GM18507 (cell line): ENCODE data around the gene MAP1LC3A.

ENCODE experiments used
- DNase-seq: peaks from one replicate; pipeline ENCODE4 v3.0.0; 2011; ENCODE audit warnings: low read depth; ENCODE audit not compliant: insufficient read length; ENCODE audit errors: extremely low spot score
- FAIRE-seq: peaks from 2 replicates; lab custom pipeline; 2011; peaks lifted over from hg19 to GRCh38; lab: Jason Lieb, UNC

The MAP1LC3A gene

DNA sequence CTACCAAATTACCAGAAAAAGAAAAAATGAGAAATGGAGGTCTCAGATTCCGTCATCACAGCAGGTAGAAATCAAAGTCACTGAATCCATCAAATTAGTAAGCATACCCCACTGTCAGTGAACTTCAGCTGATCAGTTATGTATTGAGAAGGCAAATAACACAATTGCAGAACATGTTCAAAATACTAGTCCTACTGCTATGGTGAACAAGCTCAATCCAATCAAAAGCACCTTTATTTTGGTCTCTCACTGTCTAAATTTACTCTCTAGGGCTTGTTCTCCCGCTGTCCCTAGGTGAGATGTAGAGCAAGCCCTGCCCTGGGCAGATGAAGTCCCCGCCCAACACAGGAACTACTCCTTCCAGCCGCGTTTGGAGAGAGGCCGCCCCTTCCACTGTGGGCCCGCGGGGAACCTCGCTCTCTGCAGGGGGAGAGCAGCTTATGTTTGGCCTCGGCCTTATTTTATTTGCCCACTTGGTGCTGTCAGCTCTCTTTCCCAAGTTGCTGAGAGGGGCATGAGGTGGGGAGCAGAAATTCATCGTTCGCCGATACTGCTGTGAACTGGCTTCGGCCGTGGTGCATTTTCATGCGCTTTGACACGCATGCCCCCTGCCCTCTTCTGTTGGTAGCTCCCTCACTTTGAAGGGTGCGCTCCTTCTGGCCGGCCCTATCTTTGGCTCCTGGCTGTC, 14.3 kb upstream of the MAP1LC3A start:
- FAIRE-seq (no peak), DNase-seq (no peak)

DNA sequence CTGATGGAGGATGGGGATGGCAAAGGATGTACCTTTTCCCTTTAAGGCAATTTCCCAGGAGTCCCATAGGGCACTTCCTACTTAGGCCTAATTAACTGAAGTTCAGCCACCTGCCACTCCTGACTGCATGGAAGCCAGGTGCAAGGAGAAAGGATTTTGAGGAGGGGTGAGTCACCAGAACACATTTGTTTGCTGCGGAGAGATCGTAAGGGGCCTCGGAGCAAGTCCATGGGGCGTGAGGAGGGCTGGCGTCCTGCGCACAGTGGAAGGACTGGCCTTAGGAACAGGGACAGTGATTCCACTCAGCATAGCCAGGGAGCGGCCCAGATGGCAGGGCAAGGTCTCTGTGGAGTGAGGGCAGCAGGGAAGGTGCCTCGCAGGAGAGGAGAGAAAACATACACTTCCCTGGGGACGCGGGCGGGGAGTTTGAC, 11.8 kb upstream of the MAP1LC3A start:
- no peak for FAIRE-seq
- DNase-seq, result no peak

DNA sequence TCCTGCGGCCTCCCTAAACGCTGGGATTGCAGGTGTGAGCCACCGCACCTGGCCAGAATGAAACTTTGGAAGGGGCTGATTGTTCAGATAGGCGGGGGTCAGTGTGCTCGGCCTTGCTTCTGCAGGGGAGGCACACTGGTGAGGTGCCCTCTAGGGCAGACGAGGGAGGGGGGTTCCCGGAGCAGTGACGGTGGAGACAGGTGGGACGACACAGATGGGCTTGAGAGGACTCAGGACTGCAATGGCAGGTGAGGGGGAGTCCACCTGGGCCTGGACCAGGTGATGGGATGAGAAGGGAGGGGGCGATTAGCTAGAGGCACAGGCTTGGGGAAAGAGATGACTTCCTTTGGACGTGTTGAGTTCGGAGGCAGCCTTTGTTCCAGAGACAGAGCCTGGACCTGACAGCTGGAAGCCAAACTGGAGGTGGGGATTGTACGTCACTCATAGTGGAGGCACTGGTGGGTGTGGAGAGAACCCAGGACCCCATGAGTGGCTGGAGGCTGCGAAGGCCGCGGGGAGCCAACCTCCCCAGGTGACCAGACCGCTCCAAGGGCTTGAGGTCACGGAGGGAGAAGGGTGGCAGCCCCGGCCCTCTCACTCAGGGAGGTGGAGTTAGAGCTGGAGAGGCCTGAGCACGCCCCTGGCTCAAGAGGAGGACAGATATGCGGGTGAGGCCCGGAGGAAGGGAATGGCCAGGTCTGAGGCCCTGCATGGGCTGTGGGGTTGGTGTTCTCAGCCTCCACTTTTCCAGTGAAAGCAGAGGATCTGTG, 10.5 kb upstream of the MAP1LC3A start:
- FAIRE-seq, result no peak
- no peak for DNase-seq

DNA sequence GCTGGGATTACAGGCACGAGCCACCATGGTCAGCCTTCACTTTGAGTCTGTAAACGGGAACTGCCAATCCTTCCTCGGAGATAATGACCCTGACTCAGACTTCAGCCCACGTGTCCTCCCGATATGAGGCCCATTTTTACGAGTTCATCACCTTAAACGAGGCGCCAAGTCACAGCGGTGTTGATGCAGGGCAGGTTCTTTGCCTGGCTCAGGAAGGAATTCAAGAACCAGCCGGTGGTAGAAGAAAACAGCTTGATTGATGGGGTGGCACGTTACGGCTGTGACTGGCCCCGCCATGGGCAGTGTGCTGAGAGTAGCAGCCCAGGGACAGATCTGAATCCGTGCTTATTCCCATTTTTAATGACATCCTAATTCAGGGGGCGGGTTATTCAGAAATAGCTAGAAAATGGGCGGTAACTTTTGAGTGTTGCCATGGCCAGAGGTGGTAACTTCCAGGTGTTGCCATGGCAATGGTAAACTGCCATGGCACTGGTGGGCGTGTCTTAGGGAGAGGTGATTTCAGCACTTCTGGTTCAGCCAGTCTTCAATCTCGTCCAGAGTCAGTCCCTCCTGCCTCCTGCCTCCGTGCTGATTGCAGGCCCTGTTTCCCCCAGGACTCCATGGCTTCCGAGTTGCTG, 9.1 kb upstream of the MAP1LC3A start:
- FAIRE-seq (no peak), DNase-seq (no peak)

DNA sequence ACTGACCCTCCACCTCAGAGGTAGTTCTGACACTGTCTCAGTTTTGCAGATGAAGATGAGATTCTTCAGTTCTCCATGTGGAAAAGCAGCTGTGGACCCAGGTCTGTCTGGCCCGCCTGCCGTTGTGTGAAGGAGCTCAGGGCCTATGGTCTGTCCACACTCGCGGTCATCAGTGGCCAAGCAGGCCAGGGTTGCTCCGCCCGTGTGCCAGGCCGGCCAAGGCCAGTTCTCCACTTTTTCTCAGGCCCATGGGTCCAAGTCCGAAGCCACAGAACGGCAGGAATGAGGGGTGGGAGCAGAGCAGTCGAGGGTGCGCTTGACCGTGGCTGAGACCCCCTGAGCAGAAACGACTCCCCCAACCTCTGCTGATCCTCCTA, 8.6 kb upstream of the MAP1LC3A start:
- DNase-seq (no peak), FAIRE-seq (no peak)

DNA sequence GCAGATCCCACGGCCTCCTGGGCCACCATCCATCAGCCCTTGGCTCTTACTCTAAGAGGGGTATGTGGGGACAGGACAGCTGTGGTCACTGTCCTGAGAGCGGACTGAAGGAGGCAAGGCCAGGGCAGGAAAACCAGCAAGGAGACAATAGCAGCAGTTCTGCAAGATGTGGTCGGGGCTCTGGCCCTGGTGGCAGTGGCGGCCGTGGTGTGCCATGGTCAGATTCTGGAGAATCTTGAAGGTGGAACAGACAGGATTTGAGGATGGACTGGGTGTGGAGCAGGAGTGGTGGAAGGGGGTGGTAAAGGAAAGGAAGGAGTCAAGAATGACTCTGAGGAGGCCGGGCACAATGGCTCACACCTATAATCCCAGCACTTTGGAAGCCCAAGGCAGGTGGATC, 5.9 kb upstream of the MAP1LC3A start:
- no peak for FAIRE-seq

DNA sequence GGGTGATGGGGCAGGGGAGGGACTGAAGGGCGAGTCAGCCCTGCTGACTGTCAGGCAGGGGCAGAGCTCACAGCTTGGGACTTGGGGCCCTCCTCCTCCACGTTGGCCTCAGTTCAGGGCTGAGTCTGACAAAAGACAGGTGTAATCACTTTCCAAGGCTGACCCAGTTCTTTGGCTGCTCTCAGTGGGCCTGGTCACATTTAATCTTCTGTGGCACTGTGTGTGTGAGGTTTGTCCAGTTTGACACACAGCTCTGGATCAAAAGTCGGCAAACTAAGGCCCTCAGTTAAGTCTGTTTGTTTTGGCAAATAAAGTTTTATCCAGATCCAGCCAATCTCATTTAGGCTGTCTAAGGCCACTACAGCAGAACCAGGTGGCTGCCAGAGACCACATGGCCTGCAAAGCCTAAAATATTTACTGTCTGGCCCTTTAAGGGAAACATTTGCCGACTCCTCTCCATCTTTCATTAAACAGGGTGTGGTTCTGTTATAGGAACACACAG, 5.1 kb upstream of the MAP1LC3A start:
- FAIRE-seq (no peak), DNase-seq (no peak)

More for the DNA sequence above, 5.9 kb upstream of the MAP1LC3A start:
- DNase-seq, result no peak

DNA sequence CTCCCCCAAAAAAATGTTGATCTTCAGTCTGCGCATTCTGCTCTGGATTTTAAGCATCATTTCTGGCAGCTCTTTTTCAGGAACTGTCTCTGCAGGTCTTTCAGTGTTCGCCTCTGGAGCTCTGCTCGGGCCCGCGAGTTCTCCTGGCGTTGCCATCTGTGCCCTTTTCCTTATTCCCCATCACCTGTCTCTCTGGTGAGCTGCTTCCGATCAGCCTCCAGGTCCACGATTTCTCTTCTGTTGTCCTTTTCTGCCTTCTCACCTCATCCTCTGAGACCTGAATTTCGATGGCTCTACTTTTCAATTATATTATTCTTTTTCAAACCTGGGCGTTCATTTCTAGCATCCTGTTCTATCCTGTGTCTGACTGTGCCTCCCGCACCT, 590 bp upstream of the MAP1LC3A start:
- DNase-seq (no peak), FAIRE-seq (peak; percentile 29)

DNA sequence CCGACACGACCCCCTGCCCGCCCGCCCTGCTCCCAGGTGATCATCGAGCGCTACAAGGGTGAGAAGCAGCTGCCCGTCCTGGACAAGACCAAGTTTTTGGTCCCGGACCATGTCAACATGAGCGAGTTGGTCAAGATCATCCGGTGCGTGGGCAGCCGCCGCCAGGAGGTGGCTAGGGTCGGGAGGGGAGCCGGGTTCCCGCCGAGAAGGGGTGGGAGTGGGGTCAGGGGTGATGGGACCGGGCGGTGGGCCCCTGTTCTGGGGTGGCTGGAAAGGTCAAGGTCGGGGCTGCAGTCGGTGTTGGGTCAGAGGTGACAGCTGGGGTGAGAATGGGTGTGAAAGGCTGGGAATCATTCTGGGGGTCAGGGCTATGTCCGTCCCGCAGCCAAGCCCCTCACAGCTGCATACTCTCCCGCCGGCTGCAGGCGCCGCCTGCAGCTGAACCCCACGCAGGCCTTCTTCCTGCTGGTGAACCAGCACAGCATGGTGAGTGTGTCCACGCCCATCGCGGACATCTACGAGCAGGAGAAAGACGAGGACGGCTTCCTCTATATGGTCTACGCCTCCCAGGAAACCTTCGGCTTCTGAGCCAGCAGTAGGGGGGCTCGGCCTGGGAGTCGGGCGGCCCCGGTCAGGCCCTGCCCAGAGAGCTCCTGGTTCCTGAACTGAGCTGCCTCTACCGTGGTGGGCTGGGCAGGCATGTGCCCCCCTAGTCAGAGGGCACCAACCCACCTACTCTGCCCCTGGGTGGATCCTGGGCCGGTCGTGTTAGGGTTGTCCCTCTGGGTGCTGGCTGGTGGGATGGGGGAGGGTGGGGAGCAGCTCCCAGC, 1.0 kb downstream of the MAP1LC3A start:
- FAIRE-seq (no peak), DNase-seq (no peak)

DNA sequence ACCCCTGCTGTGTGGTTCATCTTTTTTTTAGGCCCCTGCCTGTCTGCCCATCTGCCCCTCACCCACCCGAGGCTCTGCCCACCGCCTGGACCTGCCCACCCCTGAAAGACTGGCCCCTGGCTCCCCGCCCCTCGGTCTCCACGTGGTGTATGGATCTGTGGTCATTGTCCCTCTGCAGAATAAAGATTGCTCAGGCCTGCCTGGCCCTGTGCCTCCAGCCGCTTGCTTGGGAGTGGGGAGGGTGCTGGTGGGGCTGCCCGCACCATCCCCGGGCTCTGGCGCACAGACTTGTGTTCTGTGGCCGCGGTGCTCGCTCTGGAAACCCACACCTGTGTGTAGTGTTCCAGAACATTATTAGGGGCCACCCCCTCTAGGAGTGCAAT, 1.6 kb downstream of the MAP1LC3A start:
- FAIRE-seq (no peak), DNase-seq (no peak)

DNA sequence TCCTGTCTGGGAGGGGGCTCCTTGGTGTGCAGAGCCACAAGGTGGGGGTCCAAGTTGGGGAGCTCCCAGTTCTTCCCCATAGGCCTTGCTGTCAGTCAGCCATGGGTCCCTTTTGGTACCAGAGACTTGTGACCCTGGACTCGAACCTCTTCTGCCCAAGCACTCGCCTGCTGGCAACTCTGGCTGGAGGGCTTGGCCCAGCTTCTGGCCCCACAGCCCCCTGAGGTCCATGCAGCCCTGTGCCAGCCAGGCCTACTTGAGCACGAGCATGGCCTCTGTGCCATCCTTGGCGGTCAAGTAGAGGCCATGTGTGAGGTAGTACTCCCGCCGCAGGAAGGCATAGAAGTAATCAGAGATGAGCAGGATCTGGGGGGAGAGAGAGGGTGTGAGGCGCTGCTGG, 2.1 kb downstream of the MAP1LC3A start:
- DNase-seq (no peak), FAIRE-seq (no peak)

DNA sequence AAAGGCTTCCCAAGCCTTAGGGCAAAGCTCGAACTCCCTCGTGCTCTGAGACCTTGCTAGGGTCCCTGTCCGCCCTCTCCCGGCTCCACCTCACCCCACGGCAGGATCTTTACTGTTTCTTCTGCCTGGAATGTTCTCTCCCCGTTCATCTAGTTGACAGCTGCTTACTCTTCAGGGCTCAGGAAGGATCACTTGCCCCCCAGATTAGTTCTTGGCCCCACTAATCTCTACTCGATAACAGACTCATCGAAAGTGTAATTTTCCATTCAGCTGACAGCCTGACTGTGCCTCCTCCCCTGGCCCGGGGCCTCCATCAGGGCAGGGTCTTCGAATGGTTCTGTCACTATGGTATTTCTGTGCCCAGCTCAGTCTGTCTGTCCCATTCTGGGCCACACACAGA, 3.1 kb downstream of the MAP1LC3A start:
- DNase-seq (no peak), FAIRE-seq (no peak)

DNA sequence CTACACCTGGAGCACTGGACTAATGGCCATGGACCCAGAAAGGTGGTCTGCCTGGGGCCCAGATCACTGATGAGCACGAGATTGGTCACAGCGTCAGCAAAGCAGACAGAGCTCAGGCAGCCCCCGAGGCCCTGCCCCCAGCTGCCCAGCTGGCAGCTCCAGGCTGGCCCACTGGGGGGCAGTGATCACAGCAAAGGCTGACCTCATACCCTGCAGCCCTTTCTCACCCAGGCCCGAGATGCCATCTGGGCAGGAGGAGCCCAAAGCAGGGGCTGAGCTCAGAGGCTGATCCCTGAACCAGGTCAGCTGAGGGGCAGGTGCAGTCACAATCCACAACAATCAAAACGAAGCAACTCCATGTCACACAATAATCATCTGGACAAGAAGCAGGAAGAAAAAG, 4.1 kb downstream of the MAP1LC3A start:
- FAIRE-seq (no peak), DNase-seq (no peak)

DNA sequence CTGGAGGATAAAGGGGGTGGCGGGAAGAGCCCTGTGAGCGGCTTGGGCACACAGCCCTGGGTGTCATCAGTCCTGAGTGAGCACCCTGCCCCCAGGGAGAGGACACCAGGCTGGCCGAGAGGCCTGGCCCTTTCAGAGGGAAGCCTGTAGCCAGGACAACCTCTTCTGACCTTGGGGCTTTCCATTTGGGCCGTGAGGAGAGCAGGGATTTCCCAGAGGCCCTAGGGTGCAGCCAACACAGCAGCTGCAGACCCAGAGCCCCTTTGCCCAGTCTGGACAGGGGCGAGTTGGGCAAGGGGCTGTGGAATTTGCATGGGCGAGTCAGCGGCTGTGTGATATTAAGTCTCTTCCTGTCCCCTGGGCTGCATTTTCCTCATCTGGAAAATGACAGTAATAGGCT, 6.3 kb downstream of the MAP1LC3A start:
- FAIRE-seq (no peak), DNase-seq (no peak)

DNA sequence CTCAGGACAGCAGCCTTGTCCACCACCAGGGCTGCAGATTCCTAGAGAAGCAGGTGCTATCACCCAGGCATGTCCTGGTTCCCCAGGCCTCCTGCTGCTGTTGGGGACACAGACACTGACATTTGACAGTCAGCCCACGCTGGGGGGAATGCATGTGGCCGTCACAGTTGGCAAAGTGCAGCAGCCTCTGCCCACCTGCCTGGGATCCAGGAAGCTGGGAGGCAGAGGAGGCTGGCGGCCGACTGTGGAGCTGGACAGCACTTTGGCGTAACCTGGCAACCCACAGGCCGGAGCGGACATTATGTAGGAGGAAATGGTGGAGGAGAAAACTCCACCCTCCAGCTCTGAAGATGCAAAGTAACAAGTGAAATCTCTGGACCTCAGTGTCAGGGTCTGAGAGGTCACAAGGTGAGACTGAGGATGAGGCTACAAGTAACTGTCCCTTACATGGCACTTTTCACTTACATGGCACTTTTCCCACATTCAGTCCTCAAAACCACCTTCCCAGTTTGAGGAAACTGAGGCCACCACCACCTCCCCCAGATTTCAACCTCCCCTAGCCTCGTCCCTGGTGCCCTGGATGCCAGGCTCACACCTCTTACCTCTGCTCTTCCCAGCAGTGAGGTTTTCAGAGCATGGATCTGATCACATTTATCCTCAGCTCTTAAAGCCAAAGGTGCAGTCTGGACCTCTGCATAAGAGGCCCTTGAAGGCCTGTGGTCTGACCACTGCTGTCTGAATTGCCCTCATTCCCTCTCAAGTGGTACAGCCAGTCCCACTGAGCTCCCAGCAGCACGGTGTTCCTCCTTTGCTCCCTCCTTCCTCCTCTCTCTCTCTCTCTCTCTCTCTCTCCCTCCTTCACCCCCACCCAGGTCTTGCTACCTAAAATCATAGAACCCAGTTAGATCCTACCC, 8.7 kb downstream of the MAP1LC3A start:
- no peak for FAIRE-seq
- DNase-seq, result no peak

DNA sequence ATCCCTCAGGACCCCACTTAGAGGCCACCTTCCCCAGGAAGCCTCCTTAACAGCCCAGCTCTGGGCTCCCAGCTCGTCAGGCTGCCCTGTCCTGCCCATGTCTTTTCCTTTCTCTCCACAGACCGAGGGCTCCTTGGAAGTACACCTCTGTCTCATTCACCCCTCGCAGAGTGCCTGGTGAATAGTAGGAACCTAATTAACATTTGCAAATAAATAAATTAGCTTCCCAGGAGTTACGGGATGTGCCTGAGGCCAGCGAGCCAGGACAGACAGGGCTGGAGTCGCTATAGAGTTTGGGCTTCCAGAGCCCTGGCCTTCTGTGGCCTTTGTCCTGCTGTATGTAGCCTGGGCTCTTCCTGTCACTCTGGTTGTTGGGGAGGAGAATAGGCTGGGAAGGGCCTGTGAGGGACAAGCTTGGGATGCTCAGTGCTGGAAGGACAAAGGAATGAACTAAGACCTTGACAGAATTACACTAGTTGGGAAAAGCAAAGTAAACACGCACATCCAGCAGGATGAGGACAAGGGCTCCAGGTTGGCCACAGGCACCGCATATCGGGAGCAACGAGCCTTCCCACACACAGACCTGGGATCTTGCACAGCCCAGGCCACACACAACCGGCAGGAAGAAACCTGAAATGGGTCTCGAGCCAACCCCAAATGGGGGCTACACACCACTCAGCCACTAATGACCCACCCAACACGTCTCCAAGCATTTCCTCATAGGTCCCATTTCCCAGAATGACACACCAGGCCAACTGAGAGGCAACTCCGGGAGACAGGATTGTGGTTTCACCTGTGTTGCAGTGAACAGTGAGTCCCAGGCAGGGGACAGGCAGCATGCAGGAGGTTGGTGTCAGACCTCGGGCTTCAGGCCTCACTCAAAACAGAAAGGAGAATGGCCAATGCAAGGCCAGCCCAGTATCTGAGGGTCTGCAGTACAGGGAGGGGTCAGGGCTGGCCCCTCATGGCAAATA, 9.7 kb downstream of the MAP1LC3A start:
- no peak for FAIRE-seq
- DNase-seq, result no peak

DNA sequence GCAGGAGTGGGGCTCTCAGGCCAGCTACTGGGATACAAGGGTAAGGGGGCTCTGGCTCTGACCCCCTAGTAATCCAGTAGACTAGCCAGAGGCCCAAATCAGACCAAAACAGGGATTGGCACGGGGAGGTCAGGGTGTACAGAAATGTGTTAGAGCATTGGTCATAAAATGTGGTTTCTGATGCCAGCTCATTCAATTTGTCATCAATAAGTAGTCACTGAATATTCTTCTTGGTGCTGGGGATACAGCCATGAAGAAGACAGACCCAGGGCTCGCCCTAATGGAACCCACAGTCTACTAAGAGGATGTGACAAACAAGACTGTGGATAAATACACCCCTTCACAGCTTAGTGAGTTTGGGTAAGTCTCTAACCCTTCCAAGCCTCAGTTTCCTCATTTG, 11.1 kb downstream of the MAP1LC3A start:
- FAIRE-seq (no peak), DNase-seq (no peak)

DNA sequence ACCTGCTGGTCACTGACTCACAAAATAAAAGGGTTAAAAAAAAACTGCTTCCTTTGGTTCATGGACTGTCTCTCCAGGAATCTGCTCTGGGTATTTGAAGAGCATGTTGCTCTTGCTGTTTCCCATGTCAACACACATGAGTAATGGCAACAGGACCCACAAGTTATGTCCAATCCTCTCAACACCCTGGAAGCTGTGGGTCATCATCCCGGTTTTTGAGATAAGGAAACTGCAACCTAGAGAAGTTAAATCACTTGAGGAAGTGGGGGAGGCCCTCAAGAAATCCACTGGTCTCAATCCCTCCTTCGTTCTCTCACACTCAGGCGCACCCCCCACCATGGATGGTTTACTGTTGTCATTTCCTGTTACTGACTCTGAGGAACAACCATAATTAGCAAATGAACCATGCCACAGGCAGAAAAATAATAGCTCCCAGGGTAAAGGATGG, 12.4 kb downstream of the MAP1LC3A start:
- FAIRE-seq (no peak), DNase-seq (no peak)
